Astrocyte (in vitro differentiated cells and primary cell): ENCODE data around the gene GNG14. TPM values are rescaled to one million over a fixed set of nuclear protein-coding genes. Genes with fewer than 3 reads are reported as not detected.

Experiments used
- DNase-seq: peaks from one replicate; pipeline ENCODE4 v3.0.0-alpha.2; 2010; ENCODE audit warnings: low read depth
- FAIRE-seq: peaks from 2 replicates; lab custom pipeline; 2011; peaks lifted over from hg19 to GRCh38; lab: Jason Lieb, UNC
- H2AFZ ChIP-seq: 2 replicates; pipeline ENCODE4 v1.6.0; 2012; ENCODE audit warnings: low read depth, low read length, inconsistent platforms
- H3K27ac ChIP-seq: 2 replicates; pipeline ENCODE4 v1.5.1; 2011; ENCODE audit warnings: low read depth, low read length, inconsistent platforms
- H3K27me3 ChIP-seq: 2 replicates; pipeline ENCODE4 v1.6.0; 2011; ENCODE audit warnings: low read length, inconsistent platforms; ENCODE audit not compliant: insufficient read depth
- H3K36me3 ChIP-seq: 2 replicates; pipeline ENCODE4 v1.5.1; 2011; ENCODE audit warnings: low read length, inconsistent platforms; ENCODE audit not compliant: insufficient read depth
- H3K4me1 ChIP-seq: 2 replicates; pipeline ENCODE4 v1.5.1; 2011; ENCODE audit warnings: low read length, inconsistent platforms; ENCODE audit not compliant: insufficient read depth
- H3K4me2 ChIP-seq: 2 replicates; pipeline ENCODE4 v1.6.0; 2012; ENCODE audit warnings: low read length, inconsistent platforms
- H3K4me3 ChIP-seq: 2 replicates; pipeline ENCODE4 v1.5.1; 2011; ENCODE audit warnings: low read depth, mild to moderate bottlenecking, low read length, inconsistent platforms; ENCODE audit not compliant: insufficient read depth
- H3K79me2 ChIP-seq: 2 replicates; pipeline ENCODE4 v1.6.0; 2012; ENCODE audit warnings: mild to moderate bottlenecking, low read length, inconsistent platforms; ENCODE audit not compliant: insufficient read depth
- H3K9ac ChIP-seq: 2 replicates; pipeline ENCODE4 v1.6.0; 2012; ENCODE audit warnings: mild to moderate bottlenecking, low read length, inconsistent platforms
- H3K9me3 ChIP-seq: 2 replicates; pipeline ENCODE4 v1.5.1; 2012; ENCODE audit warnings: low read depth, mild to moderate bottlenecking, low read length, inconsistent platforms; ENCODE audit not compliant: insufficient read depth
- H4K20me1 ChIP-seq: 2 replicates; pipeline ENCODE4 v1.6.0; 2012; ENCODE audit warnings: low read length, inconsistent platforms; ENCODE audit not compliant: insufficient read depth
- H3K27ac Mint-ChIP-seq: one replicate; pipeline ENCODE4 v1.8.0; 2021; ENCODE audit warnings: mild to moderate bottlenecking, mixed read lengths; ENCODE audit not compliant: unreplicated experiment
- H3K27me3 Mint-ChIP-seq: one replicate; pipeline ENCODE4 v1.8.0; 2021; ENCODE audit warnings: low read depth, mixed read lengths; ENCODE audit not compliant: unreplicated experiment
- H3K36me3 Mint-ChIP-seq: one replicate; pipeline ENCODE4 v1.8.0; 2021; ENCODE audit warnings: low read depth, mixed read lengths; ENCODE audit not compliant: unreplicated experiment
- H3K4me1 Mint-ChIP-seq: one replicate; pipeline ENCODE4 v1.8.0; 2021; ENCODE audit warnings: low read depth, mixed read lengths; ENCODE audit not compliant: unreplicated experiment
- H3K4me3 Mint-ChIP-seq: one replicate; pipeline ENCODE4 v1.8.0; 2021; ENCODE audit warnings: mild to moderate bottlenecking, moderate library complexity, mixed read lengths; ENCODE audit not compliant: unreplicated experiment
- H3K9me3 Mint-ChIP-seq: one replicate; pipeline ENCODE4 v1.8.0; 2021; ENCODE audit warnings: mild to moderate bottlenecking, mixed read lengths; ENCODE audit not compliant: unreplicated experiment
- EZH2 ChIP-seq: IDR thresholded peaks from 2 replicates; pipeline ENCODE4 v1.6.1; 2012; ENCODE audit warnings: mild to moderate bottlenecking, low read length, inconsistent platforms; ENCODE audit not compliant: insufficient read depth
- total RNA-seq: library from RNA; stranded (reverse); gene quantifications from 2 replicates; pipeline ENCODE4 v1.2.1, GENCODE V29; 2021
- TF ChIP-seq, protein P1 (sequence below): IDR thresholded peaks from 2 replicates; pipeline ENCODE4 v1.5.1; 2011; ENCODE audit warnings: low read depth, mild to moderate bottlenecking, inconsistent platforms, low read length, moderate library complexity; ENCODE audit not compliant: insufficient read depth

Gene GNG14
- total RNA-seq, 1 donor from 2014 or later: not detected

GRCh38 chr19:12648088-12648487, 39.7 kb upstream of the GNG14 start:
- no peak overlapping the region for H3K9ac ChIP-seq
- H3K79me2 ChIP-seq: no peaks in the 10 kb centered on the region
- H2AFZ ChIP-seq: no peak overlapping the region
- TF ChIP-seq EZH2: no peak
- H3K4me1 ChIP-seq: no peaks in the 10 kb centered on the region
- H3K36me3 ChIP-seq: no peaks in the 10 kb centered on the region
- Mint-ChIP-seq H3K36me3 (peaks cover 26% of the 10 kb centered on the region), H3K4me3 (no peak overlapping the region), H3K27ac (no peak overlapping the region), H3K4me1 (no peaks in the 10 kb centered on the region), H3K9me3 (no peaks in the 10 kb centered on the region), H3K27me3 (no peaks in the 10 kb centered on the region)
- H3K4me2 ChIP-seq: peak overlapping the region; percentile 52
- no peaks in the 10 kb centered on the region for H4K20me1 ChIP-seq
- DNase-seq (no peak), FAIRE-seq (no peak)
- H3K9me3 ChIP-seq: no peaks in the 10 kb centered on the region
- no peaks in the 10 kb centered on the region for H3K27me3 ChIP-seq
- H3K27ac ChIP-seq: no peak overlapping the region
- H3K4me3 ChIP-seq: no peak overlapping the region

GRCh38 chr19:12649941-12650340, 37.9 kb upstream of the GNG14 start:
- H3K27me3 Mint-ChIP-seq: no peaks in the 10 kb centered on the region
- Histone ChIP-seq H3K9ac (no peak overlapping the region), H2AFZ (no peak overlapping the region), H3K4me2 (no peak overlapping the region), H4K20me1 (no peaks in the 10 kb centered on the region), H3K36me3 (peaks cover 1% of the 10 kb centered on the region), H3K4me1 (no peaks in the 10 kb centered on the region), H3K27me3 (no peaks in the 10 kb centered on the region), H3K79me2 (no peaks in the 10 kb centered on the region), H3K27ac (no peak overlapping the region), H3K4me3 (no peak overlapping the region), H3K9me3 (no peaks in the 10 kb centered on the region)
- no peak for TF ChIP-seq EZH2
- TF ChIP-seq, protein P1, sequence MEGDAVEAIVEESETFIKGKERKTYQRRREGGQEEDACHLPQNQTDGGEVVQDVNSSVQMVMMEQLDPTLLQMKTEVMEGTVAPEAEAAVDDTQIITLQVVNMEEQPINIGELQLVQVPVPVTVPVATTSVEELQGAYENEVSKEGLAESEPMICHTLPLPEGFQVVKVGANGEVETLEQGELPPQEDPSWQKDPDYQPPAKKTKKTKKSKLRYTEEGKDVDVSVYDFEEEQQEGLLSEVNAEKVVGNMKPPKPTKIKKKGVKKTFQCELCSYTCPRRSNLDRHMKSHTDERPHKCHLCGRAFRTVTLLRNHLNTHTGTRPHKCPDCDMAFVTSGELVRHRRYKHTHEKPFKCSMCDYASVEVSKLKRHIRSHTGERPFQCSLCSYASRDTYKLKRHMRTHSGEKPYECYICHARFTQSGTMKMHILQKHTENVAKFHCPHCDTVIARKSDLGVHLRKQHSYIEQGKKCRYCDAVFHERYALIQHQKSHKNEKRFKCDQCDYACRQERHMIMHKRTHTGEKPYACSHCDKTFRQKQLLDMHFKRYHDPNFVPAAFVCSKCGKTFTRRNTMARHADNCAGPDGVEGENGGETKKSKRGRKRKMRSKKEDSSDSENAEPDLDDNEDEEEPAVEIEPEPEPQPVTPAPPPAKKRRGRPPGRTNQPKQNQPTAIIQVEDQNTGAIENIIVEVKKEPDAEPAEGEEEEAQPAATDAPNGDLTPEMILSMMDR: no peak
- H3K4me3 Mint-ChIP-seq: no peak overlapping the region
- no peaks in the 10 kb centered on the region for H3K4me1 Mint-ChIP-seq
- DNase-seq (no peak), FAIRE-seq (no peak)
- no peak overlapping the region for H3K27ac Mint-ChIP-seq
- H3K9me3 Mint-ChIP-seq: no peaks in the 10 kb centered on the region
- peaks cover 22% of the 10 kb centered on the region for H3K36me3 Mint-ChIP-seq

DNA sequence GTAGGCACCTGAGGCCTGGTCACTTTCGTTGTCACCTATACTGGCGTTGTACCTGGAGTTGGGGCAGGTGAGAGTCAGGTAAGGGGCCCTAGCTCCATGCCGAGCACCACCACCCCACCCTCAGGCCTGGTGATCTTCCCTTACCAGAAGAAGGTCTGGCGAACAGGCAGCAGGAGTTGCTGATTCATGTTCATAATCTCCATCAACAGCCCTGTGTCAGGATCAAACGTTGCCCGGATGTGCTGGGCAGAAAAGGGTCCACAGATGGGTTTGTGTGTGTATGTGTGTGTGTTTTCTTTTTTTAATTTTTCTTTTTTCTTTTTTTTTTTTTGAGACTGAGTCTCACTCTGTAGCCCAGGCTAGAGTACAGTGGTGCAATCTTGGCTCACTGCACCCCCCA, 35.6 kb upstream of the GNG14 start:
- no peak overlapping the region for H3K9ac ChIP-seq
- DNase-seq: no peak
- H2AFZ ChIP-seq: no peak overlapping the region
- no peak overlapping the region for H3K27ac Mint-ChIP-seq
- no peaks in the 10 kb centered on the region for H3K4me1 ChIP-seq
- TF ChIP-seq, protein P1: no peak
- no peak for TF ChIP-seq EZH2
- H3K4me1 Mint-ChIP-seq: no peaks in the 10 kb centered on the region
- FAIRE-seq: no peak
- no peak overlapping the region for H3K4me3 ChIP-seq
- H3K27me3 ChIP-seq: no peaks in the 10 kb centered on the region
- H3K4me3 Mint-ChIP-seq: no peak overlapping the region
- no peaks in the 10 kb centered on the region for H3K9me3 ChIP-seq
- no peaks in the 10 kb centered on the region for H3K27me3 Mint-ChIP-seq
- H3K36me3 Mint-ChIP-seq: peaks cover 33% of the 10 kb centered on the region
- no peak overlapping the region for H3K27ac ChIP-seq
- H3K9me3 Mint-ChIP-seq: no peaks in the 10 kb centered on the region
- no peaks in the 10 kb centered on the region for H4K20me1 ChIP-seq
- no peak overlapping the region for H3K4me2 ChIP-seq
- no peaks in the 10 kb centered on the region for H3K79me2 ChIP-seq
- peaks cover 9% of the 10 kb centered on the region for H3K36me3 ChIP-seq
